Embryonic facial prominence (tissue), 1 donor: Measurements from ENCODE around the gene ZNRD2.

Source experiments
- DNase-seq: peaks from one replicate; pipeline ENCODE4 v3.0.0-alpha.2; 2016; ENCODE audit errors: extremely low spot score

The ZNRD2 gene

DNA sequence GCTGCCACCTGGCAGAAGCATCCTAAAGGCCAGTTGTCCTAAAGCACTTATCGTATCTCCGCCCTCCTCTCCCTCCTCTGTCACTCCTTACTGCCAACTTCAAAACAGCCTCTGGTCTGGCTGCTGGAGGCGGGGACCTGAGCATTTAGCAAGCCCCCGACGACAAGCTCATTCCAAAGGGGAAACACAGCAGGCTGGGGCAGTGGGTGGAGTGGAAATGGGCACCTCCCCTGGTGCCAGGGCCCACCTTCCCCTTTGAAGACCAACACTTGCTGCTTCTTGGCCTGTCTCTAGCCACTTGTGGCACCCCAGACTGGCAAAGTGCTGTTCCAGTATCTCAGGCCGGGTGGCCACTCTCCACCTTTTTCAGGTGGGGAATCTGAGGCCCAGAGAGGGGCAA, 40.1 kb downstream of the ZNRD2 start:
- no peak for DNase-seq

DNA sequence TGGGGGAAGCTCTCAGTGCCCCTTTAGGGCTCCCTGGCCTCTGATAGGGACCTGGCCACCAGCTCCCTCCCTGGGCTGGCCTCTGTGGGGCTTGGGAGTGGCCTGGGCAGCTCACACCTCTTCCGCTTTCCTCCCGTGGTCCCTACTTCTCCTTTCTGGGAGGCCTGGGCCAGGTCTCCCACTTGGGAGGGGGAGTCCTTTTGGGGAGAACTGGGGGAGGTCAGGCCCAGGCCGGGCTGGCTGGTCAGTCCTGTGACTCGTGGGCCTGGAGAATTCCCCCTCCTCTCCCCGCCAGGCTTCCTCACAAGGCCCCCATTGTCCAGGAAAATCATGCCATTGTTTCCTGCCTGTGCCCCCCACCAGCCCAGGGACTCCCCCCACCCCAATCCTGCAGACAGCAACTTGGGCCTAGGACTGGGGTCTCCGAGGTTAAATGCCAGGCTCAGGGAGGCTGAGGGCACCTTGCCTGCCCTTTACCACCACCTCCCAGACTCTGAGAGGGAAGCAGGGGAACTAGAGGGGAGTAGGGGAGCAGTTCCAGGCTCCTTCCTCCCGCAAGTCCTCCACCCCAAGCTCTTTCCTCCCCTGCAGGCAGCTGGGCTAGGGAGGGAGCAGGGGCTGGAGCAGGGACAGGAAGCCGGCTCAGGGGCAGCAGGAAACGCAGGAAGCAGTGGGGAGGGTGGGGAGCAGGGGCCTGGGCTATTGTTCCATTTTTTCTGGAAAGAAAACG, 40.9 kb downstream of the ZNRD2 start:
- DNase-seq: no peak

DNA sequence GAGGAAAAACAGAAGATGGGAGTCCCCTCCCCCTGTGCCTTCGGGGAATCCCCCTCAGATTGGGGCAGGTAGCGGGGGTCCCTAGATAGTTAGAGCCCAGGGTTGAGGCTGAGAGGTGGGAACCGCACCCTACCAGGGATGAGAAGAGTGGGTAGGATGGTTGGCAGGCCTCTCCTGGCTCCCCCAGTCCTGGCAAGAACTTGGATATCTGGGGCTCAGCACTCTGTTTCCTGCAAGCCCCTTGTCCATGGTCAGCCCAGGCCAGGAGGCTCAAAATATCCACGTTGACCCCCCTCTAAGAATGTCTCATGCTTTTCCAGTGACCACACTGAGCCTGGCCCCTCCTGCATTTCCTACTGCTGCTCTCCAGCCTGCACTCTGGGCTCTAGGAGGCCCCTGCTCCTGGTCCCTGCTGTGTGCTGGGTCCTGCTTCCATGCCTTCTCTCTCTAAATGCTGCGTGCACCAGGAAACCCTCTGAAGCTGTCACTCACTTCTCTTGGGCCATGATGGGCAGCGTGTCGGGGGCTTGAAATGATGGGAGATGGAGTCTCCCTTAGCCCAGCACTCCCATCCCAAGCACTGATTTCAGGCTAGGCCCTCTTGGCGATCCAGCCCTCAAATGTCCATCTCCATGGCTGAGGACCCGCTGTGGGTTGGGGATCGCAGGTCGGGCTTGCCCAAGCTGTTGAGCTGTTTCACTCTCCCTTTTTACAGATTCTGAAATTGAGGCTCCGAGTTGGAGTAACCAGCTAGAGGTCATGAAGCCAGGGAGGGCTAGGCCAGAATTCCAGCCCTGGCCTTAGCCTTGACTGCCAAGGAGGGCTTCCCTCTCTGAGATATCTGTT, 41.7 kb downstream of the ZNRD2 start:
- no peak for DNase-seq

DNA sequence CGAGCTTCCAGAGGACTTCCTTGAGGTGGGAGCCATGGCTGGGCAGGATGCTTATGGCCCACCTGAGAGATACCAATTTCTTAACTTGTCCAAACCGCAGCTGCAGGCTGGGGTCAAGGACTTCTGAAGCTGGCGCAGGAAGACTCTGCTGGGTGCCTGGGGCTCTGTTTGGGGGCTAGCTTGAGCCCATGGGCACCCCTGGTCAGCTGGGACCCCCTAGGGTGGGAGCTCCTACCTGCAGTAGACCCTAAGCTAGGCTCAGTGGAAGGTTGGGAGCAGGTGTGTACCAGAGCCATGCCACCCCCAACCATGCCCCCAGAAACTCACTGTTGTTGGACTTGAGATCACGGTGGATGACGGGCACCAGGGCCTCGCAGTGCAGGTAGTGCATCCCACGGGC, 42.4 kb downstream of the ZNRD2 start:
- DNase-seq: no peak

DNA sequence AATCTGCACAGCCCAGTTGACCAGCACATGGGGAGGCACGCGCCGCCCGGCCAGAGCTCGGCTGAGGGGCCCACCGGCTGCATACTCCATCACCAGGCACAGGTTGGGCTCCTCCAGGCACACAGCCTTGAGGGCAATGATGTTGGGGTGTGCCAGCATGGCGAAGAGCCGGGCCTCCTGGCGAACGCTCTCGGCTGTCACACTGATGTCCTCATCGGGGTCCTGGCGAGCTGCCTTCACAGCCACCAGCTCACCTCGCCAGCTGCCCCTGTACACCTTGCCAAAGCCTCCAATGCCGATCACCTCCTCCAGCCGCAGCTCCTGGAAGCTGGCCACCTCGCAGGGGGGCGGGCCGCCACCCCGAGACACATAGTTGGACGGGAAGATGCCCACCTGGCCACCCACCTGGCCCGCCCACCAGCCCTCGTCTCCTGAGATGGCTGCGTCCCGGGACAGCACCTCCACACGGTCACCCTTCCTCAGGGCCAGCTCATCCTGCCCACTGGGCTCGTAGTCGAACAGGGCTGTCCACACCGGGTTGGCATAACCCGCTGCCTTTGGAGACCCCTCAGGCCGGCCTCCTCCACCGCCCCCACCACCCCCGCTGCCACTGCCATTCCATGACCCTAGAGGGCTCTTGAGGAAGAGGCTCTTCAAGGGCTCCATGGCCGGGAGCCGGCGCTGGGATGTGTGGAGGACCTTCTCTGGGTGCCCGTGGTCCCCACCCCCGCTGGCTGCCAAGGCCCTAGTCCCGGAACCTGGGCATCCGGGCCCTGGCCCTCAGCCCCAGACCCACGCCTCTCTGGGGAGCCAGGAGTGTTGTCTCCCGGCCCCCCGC, 43.0 kb downstream of the ZNRD2 start:
- no peak for DNase-seq

DNA sequence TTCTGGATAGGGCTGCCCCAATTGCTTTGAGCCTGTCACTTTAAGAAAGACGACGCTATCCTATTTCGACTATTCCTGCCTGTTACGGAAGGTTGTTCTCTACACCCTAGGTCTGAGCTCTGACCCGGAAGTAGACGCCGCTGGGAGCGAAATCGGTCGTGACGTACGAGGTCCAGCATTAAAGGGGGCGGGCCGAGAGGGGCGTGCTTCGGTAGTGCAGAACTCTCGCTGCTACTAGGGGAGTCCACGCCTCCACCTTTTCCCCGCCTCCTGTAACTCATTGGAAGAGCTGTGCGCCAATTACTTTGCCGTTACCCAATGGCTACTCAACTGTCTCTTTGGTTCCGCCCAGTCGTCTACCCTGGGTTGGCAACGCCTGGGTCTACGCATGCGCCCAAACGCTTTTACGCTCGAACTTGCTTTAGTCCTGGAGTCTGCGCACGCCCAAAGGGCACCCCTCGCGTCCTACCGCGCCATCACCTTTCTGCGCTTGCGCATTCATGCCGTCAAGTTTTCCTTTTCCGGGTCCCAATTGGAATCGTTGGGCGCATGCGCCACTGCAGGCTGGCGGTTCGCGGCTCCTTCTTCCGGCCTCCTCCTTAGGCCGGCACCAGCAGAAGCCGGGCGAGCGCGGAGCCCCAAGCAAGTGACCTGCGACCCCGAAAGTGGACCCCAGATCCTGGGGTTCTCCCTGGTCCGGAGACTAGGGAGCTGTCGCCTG, 45.1 kb downstream of the ZNRD2 start, which contains the start of gene PCNX3:
PCNX3 (plus strand) TSS at position 548 of the 721 bp plus-strand sequence. CDS start 536 bp downstream, outside the sequence.
- peak; percentile 100 for DNase-seq

DNA sequence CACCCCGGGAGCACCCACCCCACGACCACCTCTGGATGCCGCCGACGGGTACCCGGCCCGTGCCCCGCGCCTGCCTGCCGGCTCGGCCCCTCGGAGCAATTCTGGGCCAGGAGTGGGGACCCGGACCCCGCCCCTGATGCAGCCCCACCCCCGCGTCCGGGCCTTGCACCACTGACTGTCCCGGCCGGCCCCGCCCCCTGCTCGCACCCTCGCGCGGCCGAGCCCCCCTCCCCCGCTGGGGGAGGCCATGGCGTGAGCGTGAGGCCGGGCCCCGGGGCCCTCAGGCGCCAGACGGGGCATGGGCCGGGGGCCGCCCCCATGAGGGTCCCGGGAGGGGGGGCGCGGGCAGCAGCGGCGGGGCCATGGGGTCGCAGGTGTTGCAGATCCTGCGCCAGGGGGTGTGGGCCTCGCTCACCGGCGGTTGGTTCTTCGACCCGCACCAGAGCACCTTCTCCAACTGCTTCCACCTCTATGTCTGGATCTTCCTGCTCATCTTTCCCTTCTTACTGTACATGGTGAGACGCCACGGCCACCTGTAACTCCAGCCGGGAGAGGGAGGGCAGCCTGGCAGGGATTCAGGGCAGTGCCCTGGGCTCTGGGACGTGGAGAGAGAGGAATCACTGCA, 45.8 kb downstream of the ZNRD2 start:
- no peak for DNase-seq

DNA sequence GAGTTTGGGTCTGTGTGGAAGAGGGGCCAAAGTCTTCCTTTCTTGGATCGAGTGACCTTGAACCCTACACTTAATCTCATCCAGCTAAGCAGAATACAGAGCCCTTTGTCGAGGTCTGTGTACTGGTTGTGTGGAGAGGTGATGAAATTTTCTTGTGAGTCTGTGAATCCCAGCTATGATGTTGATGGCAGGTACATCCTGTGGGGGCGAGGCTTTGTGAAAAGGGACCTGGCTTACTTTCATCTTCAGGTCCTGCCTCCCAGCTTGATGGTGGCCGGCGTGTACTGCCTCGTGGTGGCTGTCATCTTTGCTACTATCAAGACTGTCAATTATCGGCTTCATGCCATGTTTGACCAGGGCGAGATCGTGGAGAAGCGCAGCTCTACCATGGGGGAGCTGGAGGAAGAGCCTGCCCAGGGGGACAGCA, 46.3 kb downstream of the ZNRD2 start:
- DNase-seq: no peak

DNA sequence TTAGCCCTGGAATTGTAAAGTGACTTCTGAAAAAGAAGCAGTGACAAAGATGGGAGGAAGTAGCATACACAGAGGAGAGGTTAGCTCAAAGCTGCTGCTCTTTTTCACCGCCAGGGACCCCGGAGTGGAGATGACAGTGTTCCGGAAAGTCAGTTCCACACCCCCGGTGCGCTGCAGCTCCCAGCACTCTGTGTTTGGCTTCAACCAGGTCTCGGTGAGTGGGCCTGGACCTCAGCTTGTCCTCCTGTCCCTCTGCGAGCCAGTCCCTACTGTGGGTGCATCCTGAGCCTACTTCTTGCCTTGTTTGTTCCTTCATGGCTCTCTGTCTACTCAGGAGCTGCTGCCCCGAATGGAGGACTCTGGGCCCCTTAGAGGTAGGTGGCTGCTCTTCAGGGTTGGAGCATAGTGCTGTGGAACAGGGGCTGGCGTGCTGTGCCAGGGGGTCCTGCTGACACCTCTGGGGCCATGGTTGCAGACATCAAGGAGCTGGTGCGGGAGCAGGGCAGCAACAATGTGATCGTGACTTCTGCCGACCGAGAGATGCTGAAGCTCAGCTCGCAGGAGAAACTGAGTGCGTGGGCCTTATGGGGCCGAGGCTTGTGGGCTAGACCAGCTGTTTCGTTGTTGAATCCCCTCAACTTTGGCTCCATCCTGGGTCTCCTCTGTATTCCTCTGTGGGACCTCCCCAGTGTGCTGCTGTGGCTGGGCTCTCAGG, 47.0 kb downstream of the ZNRD2 start:
- no peak for DNase-seq

DNA sequence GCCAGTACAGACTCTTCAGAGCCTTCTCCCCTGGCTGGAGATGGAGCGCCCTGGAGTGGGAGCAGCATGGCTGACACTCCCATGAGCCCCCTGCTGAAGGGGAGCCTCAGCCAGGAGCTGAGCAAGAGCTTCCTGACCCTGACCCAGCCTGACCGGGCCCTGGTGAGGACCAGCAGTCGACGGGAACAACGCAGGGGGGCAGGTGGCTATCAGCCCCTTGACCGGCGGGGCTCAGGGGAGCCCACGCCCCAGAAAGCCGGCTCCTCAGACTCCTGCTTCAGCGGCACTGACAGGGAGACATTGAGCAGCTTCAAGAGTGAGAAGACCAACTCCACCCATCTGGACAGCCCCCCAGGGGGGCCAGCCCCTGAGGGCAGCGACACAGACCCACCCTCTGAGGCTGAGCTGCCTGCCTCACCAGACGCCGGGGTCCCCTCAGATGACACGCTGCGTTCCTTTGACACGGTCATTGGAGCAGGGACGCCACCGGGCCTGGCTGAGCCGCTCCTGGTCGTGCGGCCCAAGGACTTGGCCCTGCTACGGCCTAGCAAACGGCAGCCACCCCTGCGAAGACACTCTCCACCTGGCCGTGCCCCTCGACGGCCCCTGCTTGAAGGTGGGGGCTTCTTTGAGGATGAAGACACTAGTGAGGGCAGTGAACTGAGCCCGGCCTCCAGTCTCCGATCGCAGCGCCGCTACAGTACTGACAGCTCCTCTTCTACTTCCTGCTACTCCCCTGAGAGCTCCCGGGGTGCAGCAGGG, 47.9 kb downstream of the ZNRD2 start:
- DNase-seq: no peak

DNA sequence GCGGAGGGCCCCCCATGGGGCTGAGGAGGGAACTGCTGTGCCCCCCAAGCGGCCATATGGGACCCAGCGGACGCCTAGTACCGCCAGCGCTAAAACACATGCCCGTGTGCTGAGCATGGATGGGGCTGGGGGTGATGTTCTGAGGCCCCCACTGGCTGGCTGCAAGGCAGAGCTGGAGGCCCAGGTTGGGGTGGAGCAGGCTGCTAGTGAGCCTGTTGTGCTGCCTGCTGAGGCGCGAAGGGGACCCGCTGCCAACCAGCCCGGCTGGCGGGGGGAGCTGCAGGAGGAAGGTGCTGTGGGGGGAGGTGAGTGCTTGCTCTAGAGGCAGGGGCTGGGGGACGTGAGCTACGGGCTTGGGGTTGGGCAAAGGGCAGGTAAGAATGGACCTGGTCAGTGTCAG, 48.5 kb downstream of the ZNRD2 start:
- DNase-seq: no peak

DNA sequence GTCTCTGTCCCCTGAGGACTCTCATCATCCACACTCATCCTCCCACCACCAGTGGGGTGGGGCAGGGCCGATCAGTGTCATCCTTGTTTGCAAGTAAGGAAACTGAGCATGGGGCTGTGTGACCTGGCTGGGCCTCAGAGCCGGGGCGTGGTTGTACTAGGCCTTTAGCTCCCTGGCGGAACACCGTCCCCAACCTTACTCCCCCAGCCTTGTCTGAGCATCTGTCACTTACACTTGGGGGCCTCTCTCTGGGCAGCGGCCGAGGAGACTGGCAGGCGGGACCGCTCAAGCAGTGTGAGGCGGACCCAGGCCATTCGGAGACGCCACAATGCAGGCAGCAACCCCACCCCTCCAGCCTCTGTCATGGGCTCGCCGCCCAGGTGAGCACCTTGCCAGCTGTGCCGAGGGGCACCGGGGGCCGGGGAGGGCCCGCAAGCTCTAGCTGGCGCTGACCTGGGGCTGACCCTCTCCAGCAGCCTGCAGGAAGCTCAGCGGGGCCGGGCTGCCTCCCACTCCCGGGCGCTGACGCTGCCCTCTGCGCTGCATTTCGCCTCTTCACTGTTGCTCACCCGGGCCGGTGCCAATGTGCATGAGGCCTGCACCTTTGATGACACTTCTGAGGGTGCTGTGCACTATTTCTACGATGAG, 49.1 kb downstream of the ZNRD2 start:
- no peak for DNase-seq

DNA sequence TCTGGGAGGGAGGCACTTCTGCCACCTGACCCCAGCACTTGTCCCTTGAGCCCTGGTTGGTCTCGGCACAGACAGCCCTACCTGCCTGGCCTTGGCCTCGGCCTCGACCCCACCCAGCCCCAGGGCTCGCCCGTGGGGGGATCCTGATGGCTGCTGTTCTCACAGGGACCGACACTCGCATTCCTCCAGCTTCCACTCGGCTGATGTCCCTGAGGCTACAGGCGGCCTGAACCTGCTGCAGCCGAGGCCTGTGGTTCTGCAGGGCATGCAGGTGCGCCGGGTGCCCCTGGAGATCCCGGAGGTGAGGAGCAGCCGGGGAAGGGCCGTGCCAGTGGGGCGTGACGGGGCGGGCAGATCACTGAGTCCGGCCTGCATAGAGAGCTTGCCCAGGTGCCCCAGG, 50.4 kb downstream of the ZNRD2 start:
- DNase-seq: no peak

DNA sequence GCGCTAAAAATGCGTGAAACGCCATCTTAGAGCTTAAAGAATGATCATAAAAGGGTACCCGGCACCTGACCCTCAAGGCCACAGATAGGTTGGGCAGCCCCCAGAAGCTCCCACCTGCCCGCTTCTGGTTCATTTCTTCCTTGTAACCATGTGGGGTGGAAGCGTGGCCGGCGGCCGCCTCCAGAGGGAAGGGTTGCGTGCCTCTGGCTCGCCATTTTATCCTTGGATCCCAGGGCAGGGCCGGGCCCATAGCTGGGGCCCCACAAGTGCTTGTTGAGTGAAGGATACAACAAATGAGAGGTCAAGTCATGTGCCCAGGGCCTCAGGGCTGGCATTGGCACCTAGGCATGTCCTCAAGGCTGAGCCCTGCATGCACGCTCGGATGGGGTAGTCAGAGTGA, 51.2 kb downstream of the ZNRD2 start:
- DNase-seq: no peak
